GM12801 (cell line): ENCODE data around the gene MIA.

Experiments
- TF ChIP-seq, protein P1 (sequence below): IDR thresholded peaks from one replicate; pipeline ENCODE4 v1.5.1; 2011; ENCODE audit warnings: control low read depth; ENCODE audit not compliant: insufficient read length; ENCODE audit errors: extremely low read depth

The MIA gene

GRCh38 chr19:40780582-40780981 is 5.3 kb downstream of the MIA start:
- TF ChIP-seq, protein P1, sequence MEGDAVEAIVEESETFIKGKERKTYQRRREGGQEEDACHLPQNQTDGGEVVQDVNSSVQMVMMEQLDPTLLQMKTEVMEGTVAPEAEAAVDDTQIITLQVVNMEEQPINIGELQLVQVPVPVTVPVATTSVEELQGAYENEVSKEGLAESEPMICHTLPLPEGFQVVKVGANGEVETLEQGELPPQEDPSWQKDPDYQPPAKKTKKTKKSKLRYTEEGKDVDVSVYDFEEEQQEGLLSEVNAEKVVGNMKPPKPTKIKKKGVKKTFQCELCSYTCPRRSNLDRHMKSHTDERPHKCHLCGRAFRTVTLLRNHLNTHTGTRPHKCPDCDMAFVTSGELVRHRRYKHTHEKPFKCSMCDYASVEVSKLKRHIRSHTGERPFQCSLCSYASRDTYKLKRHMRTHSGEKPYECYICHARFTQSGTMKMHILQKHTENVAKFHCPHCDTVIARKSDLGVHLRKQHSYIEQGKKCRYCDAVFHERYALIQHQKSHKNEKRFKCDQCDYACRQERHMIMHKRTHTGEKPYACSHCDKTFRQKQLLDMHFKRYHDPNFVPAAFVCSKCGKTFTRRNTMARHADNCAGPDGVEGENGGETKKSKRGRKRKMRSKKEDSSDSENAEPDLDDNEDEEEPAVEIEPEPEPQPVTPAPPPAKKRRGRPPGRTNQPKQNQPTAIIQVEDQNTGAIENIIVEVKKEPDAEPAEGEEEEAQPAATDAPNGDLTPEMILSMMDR: no peak

DNA sequence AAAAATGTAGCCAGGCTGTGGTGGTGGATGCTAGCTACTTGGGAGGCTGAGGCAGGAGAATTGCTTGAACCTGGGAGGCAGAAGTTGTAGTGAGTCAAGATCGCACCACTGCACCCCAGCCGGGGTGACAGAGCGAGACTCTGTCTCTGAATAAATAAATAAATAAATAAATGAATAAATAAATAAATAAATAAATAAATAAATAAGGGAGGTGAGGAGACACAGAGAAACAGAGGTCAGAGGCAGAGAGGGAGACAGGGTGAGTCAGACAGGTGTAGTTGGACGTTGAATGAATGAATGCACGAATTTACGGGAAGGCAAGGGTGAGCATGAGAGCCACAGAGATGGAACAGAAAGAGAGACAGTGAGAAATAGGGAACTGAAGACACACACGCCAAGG is 5.8 kb downstream of the MIA start:
- TF ChIP-seq, protein P1: no peak

DNA sequence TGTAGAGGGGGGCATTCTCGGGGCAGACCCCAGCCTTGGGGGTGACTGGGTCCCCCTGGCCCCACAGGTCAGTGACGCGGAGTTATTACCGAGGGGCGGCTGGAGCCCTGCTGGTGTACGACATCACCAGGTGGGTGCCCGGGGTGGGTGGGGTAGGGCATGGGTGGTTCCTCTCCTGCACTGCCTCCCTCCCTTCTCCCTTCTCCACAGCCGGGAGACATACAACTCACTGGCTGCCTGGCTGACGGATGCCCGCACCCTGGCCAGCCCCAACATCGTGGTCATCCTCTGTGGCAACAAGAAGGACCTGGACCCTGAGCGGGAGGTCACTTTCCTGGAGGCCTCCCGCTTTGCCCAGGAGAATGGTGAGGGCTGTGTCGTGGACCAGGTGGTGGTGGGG is 8.4 kb downstream of the MIA start:
- TF ChIP-seq, protein P1: no peak

DNA sequence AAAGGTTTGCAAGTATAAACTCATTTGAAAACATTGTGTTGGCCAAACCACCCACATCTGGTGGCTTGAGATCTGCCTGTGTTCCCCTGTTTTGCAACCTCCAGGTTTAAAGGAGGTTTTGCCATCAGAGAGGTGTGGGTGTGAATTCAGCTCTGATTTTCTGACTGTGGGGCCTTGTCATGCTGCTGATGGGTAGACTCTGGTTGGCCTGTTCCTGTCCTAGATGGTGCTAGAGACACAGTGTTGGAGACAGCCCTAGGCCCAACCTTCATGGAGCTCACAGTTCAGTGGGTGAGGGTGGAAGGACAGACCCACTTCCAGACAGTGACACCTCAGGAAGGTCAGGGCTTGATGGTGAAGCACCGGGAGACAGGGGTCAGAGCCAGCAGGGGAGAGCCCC is 10.2 kb downstream of the MIA start:
- TF ChIP-seq, protein P1: no peak

- TF ChIP-seq, protein P1: no peak
Measured at GRCh38 chr19:40786060-40787037, 11.0 kb downstream of the MIA start.

DNA sequence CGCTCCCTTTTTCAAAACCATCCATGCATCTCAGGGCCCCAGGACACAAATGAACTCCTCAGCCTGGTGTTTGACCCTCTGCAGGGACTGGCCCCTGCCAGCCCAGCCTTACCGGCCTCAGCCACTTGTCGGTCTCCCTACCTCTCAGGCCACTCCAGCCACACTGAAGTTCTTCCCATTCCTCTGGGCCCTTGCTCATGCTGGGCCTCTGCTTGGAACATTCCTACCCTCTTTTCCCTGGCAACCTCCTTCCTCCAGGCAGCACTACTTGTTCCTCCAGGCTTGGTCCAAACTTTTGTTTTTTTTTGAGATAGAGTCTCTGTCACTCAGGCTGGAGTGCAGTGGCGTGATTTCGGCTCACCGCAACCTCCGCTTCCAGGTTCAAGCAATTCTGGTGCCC is 16.0 kb downstream of the MIA start:
- TF ChIP-seq, protein P1: no peak

DNA sequence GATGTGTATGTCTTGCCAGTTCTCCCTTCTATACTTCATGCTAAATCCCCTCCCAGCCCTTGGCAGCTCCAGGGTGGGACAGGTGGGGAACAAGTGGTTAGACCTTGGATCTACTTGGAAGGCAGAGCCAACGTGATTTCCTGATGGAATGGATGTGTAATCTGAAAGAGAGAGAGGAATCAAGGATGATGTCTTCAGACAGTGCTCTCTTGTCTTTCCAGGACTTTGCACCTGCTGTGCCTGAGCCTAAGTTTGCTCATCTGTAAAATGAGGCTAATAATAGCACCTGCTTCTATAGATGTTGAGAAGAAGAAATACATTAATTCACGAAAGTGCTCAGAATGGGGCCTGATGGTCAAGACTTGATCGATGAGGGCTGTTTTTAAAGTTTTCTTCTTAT is 16.7 kb downstream of the MIA start:
- TF ChIP-seq, protein P1: no peak
